Immature natural killer cell (primary cell): Measurements from ENCODE around the gene PPP2R5A. TPM values are rescaled to one million over a fixed set of nuclear protein-coding genes. Genes with fewer than 3 reads are reported as not detected.

ENCODE experiments used
- DNase-seq, 3 donors: peaks; one replicate each; pipeline ENCODE4 v3.0.0; 2022; ENCODE audit warnings: mixed read lengths in 1 of 3
- H3K27ac Mint-ChIP-seq, 6 donors: one replicate each; pipeline ENCODE4 v1.8.0; 2020; ENCODE audit warnings: mixed read lengths in 6 of 6, mild to moderate bottlenecking in 5 of 6, inconsistent platforms in 4 of 6, moderate library complexity in 3 of 6
- H3K27me3 Mint-ChIP-seq, 3 donors: one replicate each; pipeline ENCODE4 v1.8.0; 2020 to 2021; ENCODE audit warnings: low read depth in 3 of 3, mild to moderate bottlenecking in 3 of 3, mixed read lengths in 3 of 3, moderate library complexity in 3 of 3, inconsistent platforms in 1 of 3
- H3K36me3 Mint-ChIP-seq, 3 donors: one replicate each; pipeline ENCODE4 v1.8.0; 2020; ENCODE audit warnings: mixed read lengths in 3 of 3, inconsistent platforms in 2 of 3, mild to moderate bottlenecking in 2 of 3
- H3K4me1 Mint-ChIP-seq, 2 donors: one replicate each; pipeline ENCODE4 v1.8.0; 2020; ENCODE audit warnings: inconsistent platforms in 2 of 2, mild to moderate bottlenecking in 2 of 2, mixed read lengths in 2 of 2, moderate library complexity in 1 of 2
- H3K4me3 Mint-ChIP-seq, 5 donors: one replicate each; pipeline ENCODE4 v1.8.0; 2020; ENCODE audit warnings: mild to moderate bottlenecking in 5 of 5, mixed read lengths in 5 of 5, inconsistent platforms in 3 of 5, moderate library complexity in 3 of 5
- H3K9me3 Mint-ChIP-seq, 6 donors: one replicate each; pipeline ENCODE4 v1.8.0; 2020; ENCODE audit warnings: mild to moderate bottlenecking in 6 of 6, mixed read lengths in 6 of 6, inconsistent platforms in 4 of 6, moderate library complexity in 3 of 6
- polyA plus RNA-seq, 3 donors: library from polyadenylated mRNA; unstranded; fragments of 300-500 nt; fragmentation: Illumina TruSeq; gene quantifications; one replicate each; pipeline ENCODE4 v1.2.3, GENCODE V29; 2021

The PPP2R5A gene
- 10 to 100 TPM; 57.0 to 87.2 (median 64.6) TPM for polyA plus RNA-seq

DNA sequence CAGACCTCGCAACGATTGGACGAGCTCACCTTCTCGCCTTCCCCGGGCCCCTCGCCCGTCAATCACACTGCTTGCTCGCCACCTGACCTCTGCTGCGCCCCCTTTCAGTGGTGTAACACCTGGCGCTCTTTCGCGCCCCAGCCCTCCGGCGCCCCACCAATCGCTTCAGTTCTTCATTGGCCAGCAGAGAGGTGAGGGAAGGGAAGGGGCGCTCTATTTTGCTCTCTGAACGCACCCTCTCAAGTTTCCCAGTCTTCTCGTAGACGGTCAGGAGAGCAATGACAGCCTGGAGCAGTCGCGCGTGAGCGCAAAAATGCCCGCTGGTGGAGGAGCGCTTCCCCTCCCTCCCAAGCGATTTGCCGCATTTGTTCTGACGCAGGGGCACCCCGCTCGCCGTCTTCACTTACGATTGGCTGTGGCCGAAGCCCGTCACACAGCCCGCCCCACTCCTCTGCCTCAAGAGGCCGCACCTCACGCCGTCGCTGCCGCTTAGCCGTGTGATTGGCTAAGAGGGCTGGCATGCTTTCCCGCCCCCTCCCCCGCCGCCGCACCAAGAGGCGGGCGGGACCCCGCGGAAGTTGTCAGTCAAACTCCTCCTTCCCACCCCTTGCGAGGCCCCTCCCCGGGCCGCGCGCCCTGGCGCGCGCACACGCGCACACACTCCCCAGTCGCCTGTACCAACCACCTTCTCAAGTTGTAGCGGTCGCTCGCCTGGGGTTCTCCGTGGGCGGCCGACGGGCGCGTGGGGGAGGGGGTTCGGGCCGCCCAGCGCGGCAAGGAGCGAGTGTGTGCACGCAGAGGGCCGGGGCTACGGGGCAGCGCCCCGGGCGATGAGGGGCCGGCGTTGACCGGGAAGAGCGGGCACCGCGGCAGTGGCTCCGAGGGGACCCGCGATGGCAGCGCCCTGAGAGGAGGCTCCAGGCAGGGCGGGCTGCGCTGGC, at the start of gene PPP2R5A:
PPP2R5A (plus strand) TSS at position 667 of the 941 bp plus-strand sequence. CDS start 701 bp downstream, outside the sequence.
- H3K4me1 Mint-ChIP-seq: peaks cover 41 to 52% of the 10 kb centered on the region in 2 donors

GRCh38 chr1:212235857-212236256, 49.4 kb upstream of the PPP2R5A start:
- H3K36me3 Mint-ChIP-seq: no peaks in the 10 kb centered on the region
- DNase-seq: no peak
- H3K9me3 Mint-ChIP-seq: no peaks in the 10 kb centered on the region
- H3K27ac Mint-ChIP-seq: peak overlapping the region in 3 of 6 donors; percentile 35 to 65 (median 63)
- peaks cover 43 to 50% of the 10 kb centered on the region in 2 donors for H3K4me1 Mint-ChIP-seq
- peaks cover 2 to 3% (median 2%) of the 10 kb centered on the region in 3 donors for H3K27me3 Mint-ChIP-seq
- H3K4me3 Mint-ChIP-seq: peak overlapping the region in 2 of 5 donors; percentile 21 to 61

More for the DNA sequence above, at the start of gene PPP2R5A:
- no peaks in the 10 kb centered on the region for H3K36me3 Mint-ChIP-seq
- H3K27ac Mint-ChIP-seq: peak within 1 kb of the TSS; percentile 97 to 100 (median 98)
- H3K4me3 Mint-ChIP-seq: peak within 1 kb of the TSS; percentile 98 to 99 (median 99)
- peak; percentile 99 for DNase-seq
- H3K27me3 Mint-ChIP-seq: peaks cover 10 to 23% (median 13%) of the 10 kb centered on the region in 3 donors
- no peaks in the 10 kb centered on the region for H3K9me3 Mint-ChIP-seq

DNA sequence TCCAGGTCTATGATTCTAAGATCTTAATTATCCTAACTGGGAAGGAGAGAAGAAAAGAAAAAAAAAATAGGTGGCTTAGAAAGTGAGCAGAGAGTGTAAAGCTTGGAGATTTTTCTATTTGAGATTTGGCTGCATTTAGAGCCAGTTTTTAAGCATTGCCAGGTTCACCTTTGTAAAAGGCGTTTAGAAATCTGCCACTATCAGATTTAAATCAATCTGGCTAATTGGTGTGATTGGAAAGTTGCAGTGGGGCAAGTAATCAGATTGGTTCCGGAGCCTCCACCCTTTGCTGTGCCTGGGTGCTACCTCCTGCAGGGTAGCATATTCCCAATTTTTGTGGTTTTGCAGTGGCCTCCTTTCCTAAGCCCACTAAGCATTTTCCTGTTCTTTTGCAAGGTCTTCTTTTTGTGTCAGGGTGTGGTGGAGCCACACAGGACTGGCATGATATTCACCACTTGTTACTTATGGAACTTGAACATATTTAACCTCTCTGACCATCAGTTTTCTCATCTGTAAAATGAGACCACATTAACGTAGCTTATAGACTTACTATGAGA, 48.5 kb upstream of the PPP2R5A start:
- H3K4me1 Mint-ChIP-seq: peaks cover 40 to 46% of the 10 kb centered on the region in 2 donors
- no peaks in the 10 kb centered on the region for H3K9me3 Mint-ChIP-seq
- peaks cover 0 to 3% (median 0%) of the 10 kb centered on the region in 3 donors for H3K36me3 Mint-ChIP-seq
- DNase-seq: no peak
- H3K27ac Mint-ChIP-seq: no peak overlapping the region
- H3K27me3 Mint-ChIP-seq: peaks cover 2 to 3% (median 2%) of the 10 kb centered on the region in 3 donors
- no peak overlapping the region for H3K4me3 Mint-ChIP-seq

GRCh38 chr1:212237651-212238050, 47.6 kb upstream of the PPP2R5A start:
- Mint-ChIP-seq H3K4me3 (no peak overlapping the region), H3K27ac (no peak overlapping the region), H3K36me3 (peaks cover 0 to 4% (median 0%) of the 10 kb centered on the region in 3 donors), H3K27me3 (peaks cover 0 to 4% (median 2%) of the 10 kb centered on the region in 3 donors), H3K4me1 (peaks cover 40 to 45% of the 10 kb centered on the region in 2 donors), H3K9me3 (no peaks in the 10 kb centered on the region)
- no peak for DNase-seq

DNA sequence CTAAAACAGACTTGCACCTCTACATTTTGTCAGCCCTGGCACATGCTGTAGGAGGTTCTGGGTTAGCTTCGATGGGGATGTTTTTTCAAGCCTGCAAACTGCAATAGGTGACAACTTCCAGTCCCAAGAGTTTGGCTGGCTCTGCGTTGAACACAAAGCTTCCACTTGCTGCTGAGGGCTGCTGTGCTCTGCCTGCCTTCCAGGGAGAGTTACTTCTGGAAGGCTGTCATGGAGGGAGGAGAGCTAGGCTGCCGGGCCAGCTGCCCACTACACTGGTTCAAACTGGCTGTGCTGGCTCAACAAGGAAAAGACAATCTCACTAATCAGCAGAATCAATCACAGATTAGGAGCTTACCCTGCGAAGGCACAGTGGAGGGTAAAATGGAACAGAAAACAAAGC, 46.7 kb upstream of the PPP2R5A start:
- Mint-ChIP-seq H3K27ac (no peak overlapping the region), H3K27me3 (peaks cover 0 to 4% (median 2%) of the 10 kb centered on the region in 3 donors), H3K9me3 (no peaks in the 10 kb centered on the region), H3K36me3 (peaks cover 0 to 4% (median 0%) of the 10 kb centered on the region in 3 donors), H3K4me3 (no peak overlapping the region), H3K4me1 (peaks cover 38 to 44% of the 10 kb centered on the region in 2 donors)
- DNase-seq: no peak

- DNase-seq: no peak
- peaks cover 37 to 44% of the 10 kb centered on the region in 2 donors for H3K4me1 Mint-ChIP-seq
- H3K27ac Mint-ChIP-seq: peak overlapping the region in 4 of 6 donors; percentile 20 to 91 (median 66)
- peaks cover 0 to 4% (median 0%) of the 10 kb centered on the region in 3 donors for H3K36me3 Mint-ChIP-seq
- H3K9me3 Mint-ChIP-seq: no peaks in the 10 kb centered on the region
- peak overlapping the region in 1 of 5 donors; percentile 39 for H3K4me3 Mint-ChIP-seq
- H3K27me3 Mint-ChIP-seq: peaks cover 0 to 2% (median 0%) of the 10 kb centered on the region in 3 donors
These were observed 43.7 kb upstream of the PPP2R5A start for GRCh38 chr1:212241501-212241900.

GRCh38 chr1:212241957-212242287, 43.3 kb upstream of the PPP2R5A start:
- no peaks in the 10 kb centered on the region for H3K9me3 Mint-ChIP-seq
- peaks cover 37 to 44% of the 10 kb centered on the region in 2 donors for H3K4me1 Mint-ChIP-seq
- H3K4me3 Mint-ChIP-seq: peak overlapping the region; percentile 31 to 71 (median 57)
- H3K27ac Mint-ChIP-seq: peak overlapping the region; percentile 74 to 95 (median 88)
- peaks cover 0 to 2% (median 0%) of the 10 kb centered on the region in 3 donors for H3K27me3 Mint-ChIP-seq
- no peak for DNase-seq
- peaks cover 0 to 4% (median 0%) of the 10 kb centered on the region in 3 donors for H3K36me3 Mint-ChIP-seq

DNA sequence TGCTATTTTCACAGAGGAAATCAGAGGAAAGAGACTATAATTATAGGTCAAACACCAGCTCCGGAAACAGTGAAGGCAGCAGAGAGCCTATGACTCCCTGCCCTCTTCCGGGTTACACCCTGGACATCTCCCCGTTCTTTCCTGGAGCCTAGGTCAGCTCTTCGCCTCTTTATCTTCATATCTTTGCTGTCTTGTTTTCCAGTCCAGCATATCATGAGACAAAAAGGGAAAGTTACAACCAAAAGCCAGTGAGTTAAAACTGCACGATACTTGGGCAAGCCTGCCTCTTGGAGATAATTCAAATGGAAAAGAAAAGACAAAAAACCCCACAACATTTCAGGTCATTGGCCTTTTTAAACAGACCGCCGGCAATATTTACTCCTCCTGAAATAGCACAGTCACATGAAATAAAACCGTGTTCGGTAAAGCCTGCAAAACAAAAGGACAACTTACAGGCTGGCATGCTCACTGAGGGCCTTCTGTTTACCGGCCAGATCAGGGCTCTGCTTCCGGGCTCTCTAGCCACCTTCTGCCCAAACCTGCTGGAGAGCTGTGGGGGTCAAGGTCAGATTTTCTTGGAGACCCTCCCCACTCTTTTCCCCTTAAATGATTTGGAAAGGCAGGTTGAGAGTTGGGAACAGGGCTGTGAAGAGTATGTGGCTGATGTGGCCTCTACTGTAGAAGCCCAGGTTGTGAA, 42.8 kb upstream of the PPP2R5A start:
- Mint-ChIP-seq H3K4me3 (peak overlapping the region; percentile 31 to 71 (median 57)), H3K9me3 (no peaks in the 10 kb centered on the region)
- no peak for DNase-seq

DNA sequence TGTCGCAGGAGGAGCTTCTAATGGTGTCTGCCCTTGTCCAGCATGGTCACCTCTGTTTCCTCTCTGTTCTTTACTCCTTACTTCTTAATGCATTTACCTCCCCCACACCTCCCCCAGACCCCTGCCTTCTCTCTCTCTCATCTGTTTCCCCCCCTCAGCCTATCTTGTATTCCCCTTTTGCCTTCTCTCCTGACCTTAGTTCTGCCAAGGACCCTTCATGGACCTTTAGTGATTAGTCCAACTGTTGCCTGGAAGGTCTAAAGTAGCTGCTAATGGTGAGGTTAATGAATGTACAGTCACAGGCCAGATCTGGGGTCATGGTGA, 42.3 kb upstream of the PPP2R5A start:
- Mint-ChIP-seq H3K36me3 (peaks cover 0 to 4% (median 0%) of the 10 kb centered on the region in 3 donors), H3K27me3 (peaks cover 1 to 3% (median 2%) of the 10 kb centered on the region in 3 donors), H3K4me3 (peak overlapping the region in 2 of 5 donors; percentile 13 to 71), H3K9me3 (no peaks in the 10 kb centered on the region), H3K4me1 (peaks cover 37 to 44% of the 10 kb centered on the region in 2 donors), H3K27ac (peak overlapping the region in 5 of 6 donors; percentile 29 to 95 (median 72))
- DNase-seq: no peak

More for the DNA sequence above, 42.8 kb upstream of the PPP2R5A start:
- Mint-ChIP-seq H3K27ac (peak overlapping the region; percentile 74 to 95 (median 88)), H3K4me1 (peaks cover 37 to 44% of the 10 kb centered on the region in 2 donors), H3K27me3 (peaks cover 1 to 3% (median 2%) of the 10 kb centered on the region in 3 donors), H3K36me3 (peaks cover 0 to 4% (median 0%) of the 10 kb centered on the region in 3 donors)

- Mint-ChIP-seq H3K4me1 (peaks cover 39 to 44% of the 10 kb centered on the region in 2 donors), H3K4me3 (peak overlapping the region in 3 of 5 donors; percentile 29 to 67 (median 58))
These were observed 40.8 kb upstream of the PPP2R5A start for GRCh38 chr1:212244441-212244840.

GRCh38 chr1:212247179-212247721, 38.0 kb upstream of the PPP2R5A start:
- H3K4me3 Mint-ChIP-seq: no peak overlapping the region
- no peak for DNase-seq
- H3K36me3 Mint-ChIP-seq: peaks cover 0 to 4% (median 3%) of the 10 kb centered on the region in 3 donors
- no peaks in the 10 kb centered on the region for H3K9me3 Mint-ChIP-seq
- H3K27me3 Mint-ChIP-seq: peaks cover 1 to 3% (median 1%) of the 10 kb centered on the region in 3 donors
- peak overlapping the region in 1 of 6 donors; percentile 16 for H3K27ac Mint-ChIP-seq
- H3K4me1 Mint-ChIP-seq: peaks cover 46 to 52% of the 10 kb centered on the region in 2 donors

More at GRCh38 chr1:212244441-212244840, 40.8 kb upstream of the PPP2R5A start:
- no peak for DNase-seq
- Mint-ChIP-seq H3K9me3 (no peaks in the 10 kb centered on the region), H3K36me3 (peaks cover 0 to 4% (median 4%) of the 10 kb centered on the region in 3 donors), H3K27me3 (peaks cover 1 to 3% (median 2%) of the 10 kb centered on the region in 3 donors), H3K27ac (peak overlapping the region; percentile 69 to 87 (median 86))

DNA sequence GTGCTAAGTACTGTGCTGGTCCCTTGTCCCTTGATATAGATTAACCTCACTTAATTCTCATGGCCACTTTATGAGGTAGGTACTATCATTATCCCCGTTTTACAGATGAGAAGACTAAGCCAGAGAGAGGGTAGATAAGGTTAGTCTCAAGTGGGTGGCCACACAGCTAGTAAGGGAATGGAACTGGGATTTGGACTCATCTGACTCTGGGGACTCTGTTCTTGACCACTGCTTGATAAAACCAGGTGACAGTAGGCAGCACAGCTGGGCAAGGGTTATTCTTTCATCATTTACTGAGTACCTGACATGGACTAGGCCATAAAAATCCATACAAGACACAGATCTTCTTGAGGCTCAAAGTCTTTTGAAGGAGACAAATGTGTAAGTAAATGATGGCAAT, 37.2 kb upstream of the PPP2R5A start:
- no peak overlapping the region for H3K4me3 Mint-ChIP-seq
- peak overlapping the region in 1 of 6 donors; percentile 31 for H3K27ac Mint-ChIP-seq
- H3K9me3 Mint-ChIP-seq: no peaks in the 10 kb centered on the region

More for the DNA sequence above, 37.2 kb upstream of the PPP2R5A start:
- H3K27me3 Mint-ChIP-seq: peaks cover 0 to 3% (median 1%) of the 10 kb centered on the region in 3 donors
- no peak for DNase-seq
- peaks cover 0 to 4% (median 3%) of the 10 kb centered on the region in 3 donors for H3K36me3 Mint-ChIP-seq
- peaks cover 48 to 52% of the 10 kb centered on the region in 2 donors for H3K4me1 Mint-ChIP-seq
